Testis (tissue), 3 donors: ENCODE data around the gene GREB1L. TPM values are rescaled to one million over a fixed set of nuclear protein-coding genes. Genes with fewer than 3 reads are reported as not detected.

ENCODE experiments used
- DNase-seq: peaks from one replicate; pipeline ENCODE4 v3.0.0-alpha.2; 2019
- H3K27ac ChIP-seq, 2 donors: fragments of 200-600 bp; sonication (generic); one replicate each; pipeline ENCODE4 v1.5.1; 2019
- H3K27me3 ChIP-seq: fragments of 200-600 bp; sonication (generic); one replicate; pipeline ENCODE4 v1.5.1; 2019
- H3K36me3 ChIP-seq: fragments of 200-600 bp; sonication (generic); one replicate; pipeline ENCODE4 v1.5.1; 2017; ENCODE audit warnings: low read depth; ENCODE audit errors: missing control alignments
- H3K4me1 ChIP-seq: fragments of 200-600 bp; sonication (generic); one replicate; pipeline ENCODE4 v1.5.1; 2019
- H3K4me3 ChIP-seq, 2 donors: fragments of 200-600 bp; sonication (generic); one replicate each; pipeline ENCODE4 v1.5.1; 2017 to 2019
- H3K9me3 ChIP-seq: fragments of 200-600 bp; sonication (generic); one replicate; pipeline ENCODE4 v1.5.1; 2017
- CTCF ChIP-seq, 3 experiments: fragments of 450-650 bp in 2 of 3; fragments of 200-600 bp in 1 of 3; sonication (generic) in 1 of 3; IDR thresholded peaks; one replicate each; pipeline ENCODE4 v1.5.1; 2016 to 2019; ENCODE audit warnings: antibody characterized with exemption in 3 of 3, mild to moderate bottlenecking in 2 of 3, moderate library complexity in 1 of 3
- POLR2A ChIP-seq: fragments of 450-650 bp; IDR thresholded peaks from one replicate; pipeline ENCODE4 v1.6.1; 2017; ENCODE audit warnings: antibody characterized with exemption, mild to moderate bottlenecking, moderate library complexity
- WGBS, 2 donors: methylation state at CpG; one replicate each; pipeline ENCODE4 v1.1.5; 2018; 5-methylcytosine and 5-hydroxymethylcytosine counted together
- intact Hi-C: fragments of 100-400 bp; cut with DNase I; formaldehyde crosslinking; loops from one replicate; pipeline ENCODE4 v1.15.1; 2023; ENCODE audit warnings: low total_unique reads
- polyA plus RNA-seq: library from polyadenylated mRNA; stranded (reverse); fragments of 350-450 nt; fragmentation: Illumina TruSeq; extraction: RNeasy Lipid Tissue Mini Kit (QIAGEN cat#74804); gene quantifications from one replicate; pipeline ENCODE4 v1.2.3, GENCODE V29; 2014; ENCODE audit warnings: low read depth, low replicate concordance; ENCODE audit not compliant: insufficient read depth
- total RNA-seq, 2 donors: library from RNA; depleted of rRNA; stranded (reverse); fragments of >200 nt; gene quantifications; one replicate each; pipeline ENCODE4 v1.2.3, GENCODE V29; 2016

GREB1L gene
- total and polyA plus RNA-seq, 3 donors from 2014 or later, result 11.9 to 40.6 (median 38.4) TPM

- TF ChIP-seq POLR2A (no peak), CTCF (IDR thresholded peaks at IDR 0.05) (no peak)
- H3K9me3 ChIP-seq, result no peaks in the 10 kb centered on the region
- 85 to 88% methylated on average over 10 to 16 of the region's 16 CpGs for WGBS, 2 donors
- no peak for DNase-seq
- no peak overlapping the region for H3K4me3 ChIP-seq
- H3K27ac ChIP-seq, result no peak overlapping the region
- no peaks in the 10 kb centered on the region for H3K4me1 ChIP-seq
- no peaks in the 10 kb centered on the region for H3K36me3 ChIP-seq
- no peaks in the 10 kb centered on the region for H3K27me3 ChIP-seq
- intact Hi-C loops, result loop anchor here (10.0 kb wide), 1 partner anchor 355 kb away; no protein-coding TSS in a partner anchor
Measured at GRCh38 chr18:21499997-21500396, 258.0 kb downstream of the GREB1L start.

GRCh38 chr18:21502661-21503060 lies 260.6 kb downstream of the GREB1L start:
- 88 to 89% methylated on average over 7 of the region's 7 CpGs for WGBS, 2 donors
- Histone ChIP-seq H3K9me3 (no peaks in the 10 kb centered on the region), H3K4me3 (no peak overlapping the region), H3K27ac (no peak overlapping the region), H3K4me1 (no peaks in the 10 kb centered on the region), H3K36me3 (no peaks in the 10 kb centered on the region), H3K27me3 (no peaks in the 10 kb centered on the region)
- TF ChIP-seq CTCF (IDR thresholded peaks at IDR 0.05) (no peak), POLR2A (no peak)
- DNase-seq, result no peak
- intact Hi-C loops, result no loop called here

DNA sequence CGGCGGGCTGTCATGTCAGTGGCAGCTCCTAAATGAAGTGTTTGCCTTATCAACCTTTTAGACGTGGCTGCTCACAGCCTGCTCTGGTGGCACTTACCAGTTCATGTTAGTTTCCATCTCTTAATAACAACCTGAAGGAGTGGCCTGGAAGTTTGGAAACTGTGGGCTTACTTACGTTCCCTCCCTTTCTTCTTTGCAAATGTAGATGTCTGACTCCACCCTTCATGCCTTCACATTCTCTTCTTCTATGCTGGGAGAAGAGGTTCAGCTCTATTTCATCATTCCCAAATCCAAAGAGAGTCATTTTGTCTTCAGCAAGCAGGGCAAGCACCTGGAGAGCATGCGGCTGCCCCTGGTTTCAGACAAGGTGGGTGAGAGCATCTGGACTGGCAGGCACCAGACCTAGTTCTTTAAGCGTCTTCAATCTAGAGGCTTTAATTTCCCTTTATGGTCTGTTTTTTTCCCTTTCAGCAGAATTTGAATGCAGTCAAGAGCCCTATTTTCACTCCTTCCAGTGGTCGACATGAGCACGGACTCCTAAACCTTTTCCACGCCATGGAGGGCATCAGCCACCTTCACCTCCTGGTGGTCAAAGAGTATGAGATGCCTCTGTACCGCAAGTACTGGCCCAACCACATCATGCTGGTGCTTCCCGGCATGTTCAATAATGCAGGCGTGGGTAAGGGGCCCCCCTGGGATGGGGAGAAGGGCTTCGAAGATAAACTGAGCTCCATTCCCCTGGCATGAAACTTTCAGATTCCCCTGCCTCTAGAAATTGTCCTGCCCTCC lies 266.1 kb downstream of the GREB1L start:
- intact Hi-C loops, result no loop called here
- no peak overlapping the region for H3K4me3 ChIP-seq
- WGBS, 2 donors, result 86 to 91% methylated on average over 12 to 13 of the region's 13 CpGs
- H3K27me3 ChIP-seq, result no peaks in the 10 kb centered on the region
- TF ChIP-seq POLR2A, result no peak
- no peak for TF ChIP-seq CTCF (IDR thresholded peaks at IDR 0.05)
- DNase-seq, result no peak
- H3K36me3 ChIP-seq, result no peaks in the 10 kb centered on the region
- no peaks in the 10 kb centered on the region for H3K9me3 ChIP-seq
- H3K27ac ChIP-seq, result no peak overlapping the region
- no peaks in the 10 kb centered on the region for H3K4me1 ChIP-seq

- no peaks in the 10 kb centered on the region for H3K4me1 ChIP-seq
- H3K36me3 ChIP-seq, result no peaks in the 10 kb centered on the region
- TF ChIP-seq POLR2A (no peak), CTCF (IDR thresholded peaks at IDR 0.05) (no peak)
- H3K9me3 ChIP-seq, result no peaks in the 10 kb centered on the region
- no peak overlapping the region for H3K27ac ChIP-seq
- no peak overlapping the region for H3K4me3 ChIP-seq
- intact Hi-C loops, result no loop called here
- DNase-seq, result no peak
- WGBS, 2 donors, result 72 to 82% methylated on average over 5 of the region's 5 CpGs
- H3K27me3 ChIP-seq, result no peaks in the 10 kb centered on the region
Measured at GRCh38 chr18:21509062-21509461, 267.0 kb downstream of the GREB1L start.

GRCh38 chr18:21513292-21513691 lies 271.3 kb downstream of the GREB1L start:
- Histone ChIP-seq H3K27ac (no peak overlapping the region), H3K9me3 (no peaks in the 10 kb centered on the region), H3K36me3 (no peaks in the 10 kb centered on the region), H3K4me1 (peaks cover 5% of the 10 kb centered on the region), H3K27me3 (no peaks in the 10 kb centered on the region), H3K4me3 (no peak overlapping the region)
- 77 to 91% methylated on average over 2 of the region's 2 CpGs for WGBS, 2 donors
- intact Hi-C loops, result no loop called here
- TF ChIP-seq POLR2A (no peak), CTCF (IDR thresholded peaks at IDR 0.05) (no peak)
- DNase-seq, result no peak
